HG03139 (cell line): Measurements from ENCODE around the gene CAMTA1.
"Not testable (repeated sequence)": the region's sequence is repeated elsewhere in the genome, so short reads cannot be mapped to it uniquely, and the experiment has no call there.

Experiments
- ATAC-seq: cut with Tn5 transposase; IDR thresholded peaks from one replicate; pipeline ENCODE4 v1.9.1; 2021; ENCODE audit not compliant: unreplicated experiment

Gene CAMTA1

GRCh38 chr1:7760245-7760644, 975.0 kb downstream of the CAMTA1 start:
- ATAC-seq: no peak

GRCh38 chr1:7761103-7761502, 975.8 kb downstream of the CAMTA1 start:
- no peak for ATAC-seq

- no peak for ATAC-seq
Observed at GRCh38 chr1:7767176-7767575, 981.9 kb downstream of the CAMTA1 start.

- ATAC-seq: no peak
Observed at GRCh38 chr1:7768583-7768982, 983.3 kb downstream of the CAMTA1 start.

- no peak for ATAC-seq
Observed at GRCh38 chr1:7769673-7770412, 984.6 kb downstream of the CAMTA1 start.

GRCh38 chr1:7770669-7770996, 985.4 kb downstream of the CAMTA1 start:
- no peak for ATAC-seq

GRCh38 chr1:7770997-7771822, 986.0 kb downstream of the CAMTA1 start, which contains the start of gene VAMP3:
Gene VAMP3 (plus strand): TSS chr1:7771296. CDS start chr1:7771384, 88 bp downstream.
- ATAC-seq: peak; percentile 75

GRCh38 chr1:7771823-7772299, 986.6 kb downstream of the CAMTA1 start:
- ATAC-seq: peak; percentile 20

GRCh38 chr1:7777591-7777990, 992.3 kb downstream of the CAMTA1 start:
- no peak for ATAC-seq

- ATAC-seq: no peak
Observed at GRCh38 chr1:7778133-7778628, 992.9 kb downstream of the CAMTA1 start.

- no peak for ATAC-seq
Observed at GRCh38 chr1:7780976-7781375, 995.7 kb downstream of the CAMTA1 start.

GRCh38 chr1:7781501-7781900, 996.2 kb downstream of the CAMTA1 start:
- ATAC-seq: no peak

GRCh38 chr1:7781923-7782495, 996.8 kb downstream of the CAMTA1 start:
- ATAC-seq: no peak

- ATAC-seq: no peak
Observed at GRCh38 chr1:7783178-7783711, 998.0 kb downstream of the CAMTA1 start.

GRCh38 chr1:7783826-7784491, 998.7 kb downstream of the CAMTA1 start, which contains the start of gene PER3:
Gene PER3 (plus strand): TSS chr1:7784291. CDS start chr1:7784878, 587 bp downstream.
- peak; percentile 89 for ATAC-seq

GRCh38 chr1:7784492-7785071, 999.3 kb downstream of the CAMTA1 start:
- ATAC-seq: no peak

- ATAC-seq: no peak
Observed at GRCh38 chr1:7785108-7785507, 999.9 kb downstream of the CAMTA1 start.

- ATAC-seq: no peak
Observed at GRCh38 chr1:7786795-7787194, 1001.5 kb downstream of the CAMTA1 start.

- ATAC-seq: no peak
Observed at GRCh38 chr1:7789828-7790227, 1004.6 kb downstream of the CAMTA1 start.

GRCh38 chr1:7791027-7791426, 1005.8 kb downstream of the CAMTA1 start:
- ATAC-seq: not testable (repeated sequence)
